Astrocyte (in vitro differentiated cells and primary cell): ENCODE results near the gene TRRAP. TPM values are rescaled to one million over a fixed set of nuclear protein-coding genes. Genes with fewer than 3 reads are reported as not detected.

ENCODE experiments used
- DNase-seq: peaks from one replicate; pipeline ENCODE4 v3.0.0-alpha.2; 2010; ENCODE audit warnings: low read depth
- FAIRE-seq: peaks from 2 replicates; lab custom pipeline; 2011; peaks lifted over from hg19 to GRCh38; lab: Jason Lieb, UNC
- H2AFZ ChIP-seq: 2 replicates; pipeline ENCODE4 v1.6.0; 2012; ENCODE audit warnings: low read depth, low read length, inconsistent platforms
- H3K27ac ChIP-seq: 2 replicates; pipeline ENCODE4 v1.5.1; 2011; ENCODE audit warnings: low read depth, low read length, inconsistent platforms
- H3K27me3 ChIP-seq: 2 replicates; pipeline ENCODE4 v1.6.0; 2011; ENCODE audit warnings: low read length, inconsistent platforms; ENCODE audit not compliant: insufficient read depth
- H3K36me3 ChIP-seq: 2 replicates; pipeline ENCODE4 v1.5.1; 2011; ENCODE audit warnings: low read length, inconsistent platforms; ENCODE audit not compliant: insufficient read depth
- H3K4me1 ChIP-seq: 2 replicates; pipeline ENCODE4 v1.5.1; 2011; ENCODE audit warnings: low read length, inconsistent platforms; ENCODE audit not compliant: insufficient read depth
- H3K4me2 ChIP-seq: 2 replicates; pipeline ENCODE4 v1.6.0; 2012; ENCODE audit warnings: low read length, inconsistent platforms
- H3K4me3 ChIP-seq: 2 replicates; pipeline ENCODE4 v1.5.1; 2011; ENCODE audit warnings: low read depth, mild to moderate bottlenecking, low read length, inconsistent platforms; ENCODE audit not compliant: insufficient read depth
- H3K79me2 ChIP-seq: 2 replicates; pipeline ENCODE4 v1.6.0; 2012; ENCODE audit warnings: mild to moderate bottlenecking, low read length, inconsistent platforms; ENCODE audit not compliant: insufficient read depth
- H3K9ac ChIP-seq: 2 replicates; pipeline ENCODE4 v1.6.0; 2012; ENCODE audit warnings: mild to moderate bottlenecking, low read length, inconsistent platforms
- H3K9me3 ChIP-seq: 2 replicates; pipeline ENCODE4 v1.5.1; 2012; ENCODE audit warnings: low read depth, mild to moderate bottlenecking, low read length, inconsistent platforms; ENCODE audit not compliant: insufficient read depth
- H4K20me1 ChIP-seq: 2 replicates; pipeline ENCODE4 v1.6.0; 2012; ENCODE audit warnings: low read length, inconsistent platforms; ENCODE audit not compliant: insufficient read depth
- H3K27ac Mint-ChIP-seq: one replicate; pipeline ENCODE4 v1.8.0; 2021; ENCODE audit warnings: mild to moderate bottlenecking, mixed read lengths; ENCODE audit not compliant: unreplicated experiment
- H3K27me3 Mint-ChIP-seq: one replicate; pipeline ENCODE4 v1.8.0; 2021; ENCODE audit warnings: low read depth, mixed read lengths; ENCODE audit not compliant: unreplicated experiment
- H3K36me3 Mint-ChIP-seq: one replicate; pipeline ENCODE4 v1.8.0; 2021; ENCODE audit warnings: low read depth, mixed read lengths; ENCODE audit not compliant: unreplicated experiment
- H3K4me1 Mint-ChIP-seq: one replicate; pipeline ENCODE4 v1.8.0; 2021; ENCODE audit warnings: low read depth, mixed read lengths; ENCODE audit not compliant: unreplicated experiment
- H3K4me3 Mint-ChIP-seq: one replicate; pipeline ENCODE4 v1.8.0; 2021; ENCODE audit warnings: mild to moderate bottlenecking, moderate library complexity, mixed read lengths; ENCODE audit not compliant: unreplicated experiment
- H3K9me3 Mint-ChIP-seq: one replicate; pipeline ENCODE4 v1.8.0; 2021; ENCODE audit warnings: mild to moderate bottlenecking, mixed read lengths; ENCODE audit not compliant: unreplicated experiment
- CTCF ChIP-seq: IDR thresholded peaks from 2 replicates; pipeline ENCODE4 v1.5.1; 2011; ENCODE audit warnings: low read depth, mild to moderate bottlenecking, inconsistent platforms, low read length, moderate library complexity; ENCODE audit not compliant: insufficient read depth
- EZH2 ChIP-seq: IDR thresholded peaks from 2 replicates; pipeline ENCODE4 v1.6.1; 2012; ENCODE audit warnings: mild to moderate bottlenecking, low read length, inconsistent platforms; ENCODE audit not compliant: insufficient read depth
- total RNA-seq: library from RNA; stranded (reverse); gene quantifications from 2 replicates; pipeline ENCODE4 v1.2.1, GENCODE V29; 2021

Gene TRRAP
- total RNA-seq, 1 donor from 2014 or later: 33.5 TPM

- Histone ChIP-seq H3K4me2 (no peak overlapping the region), H2AFZ (no peak overlapping the region), H3K27me3 (no peaks in the 10 kb centered on the region), H3K9ac (no peak overlapping the region), H3K4me3 (no peak overlapping the region), H3K79me2 (peaks cover 4% of the 10 kb centered on the region), H3K9me3 (no peaks in the 10 kb centered on the region), H3K4me1 (no peaks in the 10 kb centered on the region), H3K27ac (no peak overlapping the region), H3K36me3 (peaks cover 45% of the 10 kb centered on the region), H4K20me1 (peaks cover 22% of the 10 kb centered on the region)
- DNase-seq: no peak
- H3K4me1 Mint-ChIP-seq: no peaks in the 10 kb centered on the region
- H3K9me3 Mint-ChIP-seq: no peaks in the 10 kb centered on the region
- no peaks in the 10 kb centered on the region for H3K27me3 Mint-ChIP-seq
- no peak for TF ChIP-seq CTCF
- no peak for TF ChIP-seq EZH2
- H3K27ac Mint-ChIP-seq: peak overlapping the region; percentile 53
- H3K4me3 Mint-ChIP-seq: no peak overlapping the region
- peaks cover 39% of the 10 kb centered on the region for H3K36me3 Mint-ChIP-seq
- FAIRE-seq: no peak
Measured at GRCh38 chr7:99013266-99014112, 135.2 kb downstream of the TRRAP start.

DNA sequence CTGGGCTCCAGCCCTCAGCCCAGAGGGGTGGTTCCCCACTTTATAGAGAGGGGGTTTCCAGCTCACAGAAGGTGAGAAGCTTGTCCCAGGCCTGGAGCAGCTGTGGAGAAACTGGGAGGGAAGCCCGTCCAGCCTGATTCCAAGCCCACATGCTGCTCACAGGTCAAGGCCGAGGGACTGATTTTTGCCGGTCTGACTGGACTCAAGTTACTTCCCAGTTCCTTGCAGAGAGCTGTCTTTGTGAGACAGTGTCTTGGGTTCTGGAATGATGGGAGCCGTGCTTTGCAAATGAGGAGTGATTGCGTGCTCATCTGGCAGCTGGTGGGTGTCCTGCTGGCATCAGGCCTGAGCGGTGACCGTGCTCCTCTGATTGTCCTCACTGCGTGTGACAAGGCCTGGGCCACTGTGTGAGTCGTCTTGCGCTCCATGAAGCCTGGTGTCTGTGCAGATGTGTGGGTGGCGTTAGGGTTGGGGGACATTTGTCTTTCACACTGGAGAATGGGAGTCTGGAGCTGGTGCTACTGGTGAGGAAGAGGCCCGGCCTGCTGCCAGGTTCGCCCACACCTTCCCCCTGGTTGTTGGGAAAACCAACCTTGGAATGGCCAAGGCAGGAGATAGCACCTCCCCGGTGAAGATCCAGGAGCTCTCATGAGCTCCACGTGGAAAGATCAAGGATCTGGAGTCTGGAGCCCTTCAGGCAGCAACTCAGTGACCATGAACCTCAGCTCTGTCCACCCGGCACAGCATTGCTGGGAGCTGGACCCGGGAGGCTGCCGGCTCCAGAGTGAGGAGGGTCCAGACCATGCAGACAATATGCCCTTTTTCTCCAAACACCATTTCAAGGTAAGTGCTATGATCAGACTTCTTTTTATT is 136.0 kb downstream of the TRRAP start:
- H3K36me3 ChIP-seq: peaks cover 40% of the 10 kb centered on the region
- no peak overlapping the region for H2AFZ ChIP-seq
- no peaks in the 10 kb centered on the region for H3K9me3 ChIP-seq
- Mint-ChIP-seq H3K4me1 (no peaks in the 10 kb centered on the region), H3K9me3 (no peaks in the 10 kb centered on the region), H3K27ac (no peak overlapping the region), H3K36me3 (peaks cover 37% of the 10 kb centered on the region), H3K4me3 (no peak overlapping the region), H3K27me3 (no peaks in the 10 kb centered on the region)
- no peaks in the 10 kb centered on the region for H3K27me3 ChIP-seq
- DNase-seq: no peak
- H3K79me2 ChIP-seq: peaks cover 8% of the 10 kb centered on the region
- H3K4me1 ChIP-seq: no peaks in the 10 kb centered on the region
- FAIRE-seq: no peak
- peaks cover 18% of the 10 kb centered on the region for H4K20me1 ChIP-seq
- no peak overlapping the region for H3K4me3 ChIP-seq
- H3K9ac ChIP-seq: no peak overlapping the region
- no peak overlapping the region for H3K27ac ChIP-seq
- no peak overlapping the region for H3K4me2 ChIP-seq
- TF ChIP-seq EZH2: no peak
- TF ChIP-seq CTCF: no peak
